ENCODE results near the gene PMIS2.

The PMIS2 gene

DNA sequence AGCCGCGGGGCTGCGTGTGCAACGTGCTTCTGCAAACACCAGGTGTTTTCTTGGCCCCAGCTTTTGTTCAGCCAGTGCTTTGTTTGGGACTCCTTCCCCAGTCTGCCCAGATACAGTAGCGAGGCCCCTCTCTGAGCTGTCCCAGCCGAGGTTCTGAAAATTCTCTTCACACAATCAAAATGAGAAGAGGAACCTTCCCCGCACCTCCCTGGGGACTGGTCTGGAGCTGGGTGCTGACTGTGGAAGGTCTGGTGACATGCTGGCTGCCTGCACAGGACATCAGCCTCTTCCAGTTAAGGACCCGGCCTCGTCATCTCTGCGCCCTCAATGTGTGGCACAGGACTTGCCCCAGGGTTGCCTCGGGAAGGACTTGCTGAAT lies 26.7 kb upstream of the PMIS2 start:
- H2AFZ ChIP-seq = no peak overlapping the region

GRCh38 chr19:35559781-35560180 lies 26.2 kb upstream of the PMIS2 start:
- no peaks in the 10 kb centered on the region for H3K36me3 ChIP-seq (ENCODE audit: control insufficient read depth, insufficient read depth, low read length)
- no peaks in the 10 kb centered on the region for H3K4me1 ChIP-seq
- no peaks in the 10 kb centered on the region for H3K79me2 ChIP-seq
- H2AFZ ChIP-seq = no peak overlapping the region
- H3K27ac ChIP-seq = no peak overlapping the region
- no peaks in the 10 kb centered on the region for H3K9me3 ChIP-seq (ENCODE audit: control insufficient read depth, low read length)
- TF ChIP-seq, protein P1, sequence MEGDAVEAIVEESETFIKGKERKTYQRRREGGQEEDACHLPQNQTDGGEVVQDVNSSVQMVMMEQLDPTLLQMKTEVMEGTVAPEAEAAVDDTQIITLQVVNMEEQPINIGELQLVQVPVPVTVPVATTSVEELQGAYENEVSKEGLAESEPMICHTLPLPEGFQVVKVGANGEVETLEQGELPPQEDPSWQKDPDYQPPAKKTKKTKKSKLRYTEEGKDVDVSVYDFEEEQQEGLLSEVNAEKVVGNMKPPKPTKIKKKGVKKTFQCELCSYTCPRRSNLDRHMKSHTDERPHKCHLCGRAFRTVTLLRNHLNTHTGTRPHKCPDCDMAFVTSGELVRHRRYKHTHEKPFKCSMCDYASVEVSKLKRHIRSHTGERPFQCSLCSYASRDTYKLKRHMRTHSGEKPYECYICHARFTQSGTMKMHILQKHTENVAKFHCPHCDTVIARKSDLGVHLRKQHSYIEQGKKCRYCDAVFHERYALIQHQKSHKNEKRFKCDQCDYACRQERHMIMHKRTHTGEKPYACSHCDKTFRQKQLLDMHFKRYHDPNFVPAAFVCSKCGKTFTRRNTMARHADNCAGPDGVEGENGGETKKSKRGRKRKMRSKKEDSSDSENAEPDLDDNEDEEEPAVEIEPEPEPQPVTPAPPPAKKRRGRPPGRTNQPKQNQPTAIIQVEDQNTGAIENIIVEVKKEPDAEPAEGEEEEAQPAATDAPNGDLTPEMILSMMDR (IDR thresholded peaks at IDR 0.05) = no peak
- H3K27me3 ChIP-seq (ENCODE audit: control insufficient read depth, insufficient read depth, low read length) = no peaks in the 10 kb centered on the region
- no peak overlapping the region for H3K9ac ChIP-seq
- H3K4me2 ChIP-seq (ENCODE audit: low read length) = no peak overlapping the region
- no peak overlapping the region for H3K4me3 ChIP-seq (ENCODE audit: low read depth, low read length)

More for the DNA sequence above, 26.7 kb upstream of the PMIS2 start:
- Histone ChIP-seq H3K9me3 (ENCODE audit: control insufficient read depth, low read length) (no peaks in the 10 kb centered on the region), H3K9ac (no peak overlapping the region), H3K36me3 (ENCODE audit: control insufficient read depth, insufficient read depth, low read length) (no peaks in the 10 kb centered on the region), H3K4me3 (ENCODE audit: low read depth, low read length) (no peak overlapping the region), H3K79me2 (no peaks in the 10 kb centered on the region), H3K27me3 (ENCODE audit: control insufficient read depth, insufficient read depth, low read length) (no peaks in the 10 kb centered on the region), H3K4me2 (ENCODE audit: low read length) (no peak overlapping the region), H3K27ac (no peak overlapping the region), H3K4me1 (no peaks in the 10 kb centered on the region)
- TF ChIP-seq, protein P1 (IDR thresholded peaks at IDR 0.05) = no peak

DNA sequence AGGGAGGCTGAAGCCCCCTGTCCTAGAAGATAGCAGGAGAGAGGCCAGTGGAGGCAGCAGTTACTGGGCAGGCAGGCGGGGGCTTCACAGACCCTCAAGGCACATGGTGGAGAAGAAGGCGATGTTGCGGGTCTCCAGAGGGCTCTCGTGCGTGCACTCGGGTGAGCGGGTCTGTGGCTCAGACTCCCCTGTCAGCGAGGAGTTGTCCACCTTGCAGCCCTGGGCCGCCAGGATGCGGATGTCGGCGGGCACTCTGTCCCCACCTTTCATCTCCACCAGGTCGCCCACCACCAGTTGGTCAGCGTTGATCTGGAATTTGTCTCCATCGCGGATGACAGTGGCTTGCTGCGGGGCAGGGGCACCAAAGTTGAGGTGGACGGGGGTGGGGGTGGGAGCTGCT lies 25.7 kb upstream of the PMIS2 start:
- no peaks in the 10 kb centered on the region for H3K27me3 ChIP-seq (ENCODE audit: control insufficient read depth, insufficient read depth, low read length)
- no peak overlapping the region for H3K4me2 ChIP-seq (ENCODE audit: low read length)
- TF ChIP-seq, protein P1 (IDR thresholded peaks at IDR 0.05) = no peak
- no peak overlapping the region for H3K27ac ChIP-seq
- H3K4me1 ChIP-seq = no peaks in the 10 kb centered on the region
- no peaks in the 10 kb centered on the region for H3K36me3 ChIP-seq (ENCODE audit: control insufficient read depth, insufficient read depth, low read length)
- no peaks in the 10 kb centered on the region for H3K79me2 ChIP-seq
- no peak overlapping the region for H2AFZ ChIP-seq
- H3K4me3 ChIP-seq (ENCODE audit: low read depth, low read length) = no peak overlapping the region
- no peak overlapping the region for H3K9ac ChIP-seq
- no peaks in the 10 kb centered on the region for H3K9me3 ChIP-seq (ENCODE audit: control insufficient read depth, low read length)

DNA sequence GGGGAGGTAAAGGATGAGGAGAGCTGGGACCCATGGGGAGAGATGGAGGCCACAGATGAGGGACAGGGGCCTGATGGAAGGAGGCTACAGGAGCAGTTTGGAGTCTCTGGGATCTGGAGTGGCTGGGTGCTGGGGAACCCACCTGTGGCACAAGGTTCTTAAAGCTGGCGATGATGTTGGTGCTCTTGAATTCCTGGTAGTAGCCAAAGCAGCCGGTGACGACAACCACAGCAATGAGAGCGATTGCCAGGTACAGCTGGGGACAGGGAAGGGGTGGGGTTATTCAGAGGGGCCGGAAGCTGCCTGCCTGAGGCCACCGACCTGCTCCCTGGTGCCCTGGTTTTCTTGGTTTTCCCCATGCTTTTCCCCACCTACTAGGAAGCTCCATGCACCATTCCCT lies 25.3 kb upstream of the PMIS2 start:
- Histone ChIP-seq H3K4me2 (ENCODE audit: low read length) (no peak overlapping the region), H2AFZ (no peak overlapping the region), H3K9me3 (ENCODE audit: control insufficient read depth, low read length) (no peaks in the 10 kb centered on the region), H3K4me1 (no peaks in the 10 kb centered on the region), H3K4me3 (ENCODE audit: low read depth, low read length) (no peak overlapping the region), H3K27me3 (ENCODE audit: control insufficient read depth, insufficient read depth, low read length) (no peaks in the 10 kb centered on the region), H3K79me2 (no peaks in the 10 kb centered on the region), H3K9ac (no peak overlapping the region), H3K27ac (no peak overlapping the region), H3K36me3 (ENCODE audit: control insufficient read depth, insufficient read depth, low read length) (no peaks in the 10 kb centered on the region)
- TF ChIP-seq, protein P1 (IDR thresholded peaks at IDR 0.05) = no peak

GRCh38 chr19:35561436-35561835 lies 24.5 kb upstream of the PMIS2 start:
- H3K27ac ChIP-seq = no peak overlapping the region
- TF ChIP-seq, protein P1 (IDR thresholded peaks at IDR 0.05) = no peak
- no peaks in the 10 kb centered on the region for H3K36me3 ChIP-seq (ENCODE audit: control insufficient read depth, insufficient read depth, low read length)
- H3K9ac ChIP-seq = no peak overlapping the region
- no peak overlapping the region for H3K4me2 ChIP-seq (ENCODE audit: low read length)
- H3K79me2 ChIP-seq = no peaks in the 10 kb centered on the region
- H3K4me3 ChIP-seq (ENCODE audit: low read depth, low read length) = no peak overlapping the region
- no peaks in the 10 kb centered on the region for H3K9me3 ChIP-seq (ENCODE audit: control insufficient read depth, low read length)
- no peak overlapping the region for H2AFZ ChIP-seq
- no peaks in the 10 kb centered on the region for H3K4me1 ChIP-seq
- no peaks in the 10 kb centered on the region for H3K27me3 ChIP-seq (ENCODE audit: control insufficient read depth, insufficient read depth, low read length)
